ENCODE measurements around the gene BCL7A. TPM values are rescaled to one million over a fixed set of nuclear protein-coding genes. Genes with fewer than 3 reads are reported as not detected.
A peak's percentile ranks its signal among the peaks of the same experiment; 100 is the strongest.

BCL7A gene
- polyA plus RNA-seq, 2 of the 4 experiments (the other 2 are of a cell fraction): 9.2 to 9.4 TPM

- no peak overlapping the region for H3K4me3 ChIP-seq
- no peak for DNase-seq (ENCODE audit: low read depth in 1 of 2, low spot score in 1 of 2)
- no peak for ATAC-seq
- WGBS (ENCODE audit: missing lambda C conversion rate): 83% methylated on average over 6 of the region's 6 CpGs
- ChIA-PET POLR2A (no interaction called here), CTCF (interaction anchor here (0.6 to 2.2 kb wide), 5 partner anchors 9 to 324 kb away, joined by 3 to 8 read pairs (median 4); partner anchors contain the start of gene BCL7A)
- no peaks in the 10 kb centered on the region for H3K9me3 ChIP-seq
- FAIRE-seq: no peak
- no peak overlapping the region for H3K4me2 ChIP-seq
- H3K27ac ChIP-seq: no peak overlapping the region
- TF ChIP-seq ZFP36 (IDR thresholded peaks at IDR 0.05; ENCODE audit: borderline replicate concordance, partially characterized antibody): peak; percentile 46
- no peak for TF ChIP-seq NFE2L2 (conservative IDR thresholded peaks at IDR 0.05; ENCODE audit: low read length)
- H3K4me1 ChIP-seq: no peaks in the 10 kb centered on the region
Measured at GRCh38 chr12:122012184-122012583, 9.5 kb upstream of the BCL7A start.

DNA sequence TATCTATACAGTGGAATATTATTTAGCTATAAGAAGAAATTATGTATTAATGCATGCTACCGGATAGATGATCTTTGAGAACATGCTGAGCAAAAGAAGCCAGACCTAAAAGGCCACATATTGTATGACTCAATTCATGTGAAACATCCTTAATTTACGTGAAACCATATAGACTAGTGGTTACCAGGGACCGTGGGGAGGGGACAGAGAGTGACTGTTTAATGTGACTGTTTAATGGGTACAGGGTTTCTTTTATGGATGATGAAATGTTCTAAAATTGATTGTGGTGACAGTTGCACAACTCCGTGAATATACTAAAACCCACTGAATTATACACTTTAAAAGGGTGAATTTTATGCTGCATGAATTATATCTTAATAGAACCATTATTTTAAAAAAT, 8.5 kb upstream of the BCL7A start:
- Histone ChIP-seq H3K9me3 (0 out of 3 replicates have a peak, but pooled peaks cover 2% of the 10 kb centered on the region), H3K4me2 (no peak overlapping the region), H3K4me3 (no peak overlapping the region), H3K27ac (no peak overlapping the region), H3K4me1 (no peaks in the 10 kb centered on the region)
- FAIRE-seq: no peak
- WGBS (ENCODE audit: missing lambda C conversion rate): 87% methylated on average over 4 of the region's 4 CpGs
- ATAC-seq: no peak
- DNase-seq (ENCODE audit: low read depth in 1 of 2, low spot score in 1 of 2): no peak
- CTCF ChIA-PET: interaction anchor here (1.4 to 1.9 kb wide), 2 partner anchors 97 to 110 kb away, joined by 4 read pairs; no protein-coding TSS in a partner anchor
- POLR2A ChIA-PET: no interaction called here
- TF ChIP-seq CEBPB (IDR thresholded peaks at IDR 0.05) (no peak), ZSCAN20 (CRISPR knock-in tag; IDR thresholded peaks at IDR 0.05) (no peak)

GRCh38 chr12:122013791-122014590, 7.7 kb upstream of the BCL7A start:
- ChIA-PET CTCF (interaction anchor here (1.4 kb wide), 1 partner anchor 109 kb away, joined by 4 read pairs; no protein-coding TSS in a partner anchor), POLR2A (no interaction called here)
- Histone ChIP-seq H3K9me3 (peaks cover 9% of the 10 kb centered on the region; the same call in 1 of the 3 replicates), H3K4me3 (no peak overlapping the region), H3K4me2 (no peak overlapping the region), H3K27ac (no peak overlapping the region), H3K4me1 (no peaks in the 10 kb centered on the region)
- DNase-seq (ENCODE audit: low read depth in 1 of 2, low spot score in 1 of 2): no peak
- ATAC-seq: no peak
- WGBS (ENCODE audit: missing lambda C conversion rate): 86% methylated on average over 19 of the region's 19 CpGs
- FAIRE-seq: no peak
- TF ChIP-seq SREBF2 (IDR thresholded peaks at IDR 0.05) (no peak), CHD2 (IDR thresholded peaks at IDR 0.05; ENCODE audit: low read length, partially characterized antibody) (no peak), RAD21 (conservative IDR thresholded peaks at IDR 0.05 in 1 of 2, IDR thresholded peaks at IDR 0.05 in 1 of 2) (no peak), CHD4 (IDR thresholded peaks at IDR 0.05; ENCODE audit: borderline replicate concordance) (no peak), MAFK (IDR thresholded peaks at IDR 0.05; ENCODE audit: partially characterized antibody) (no peak), ESRRA (IDR thresholded peaks at IDR 0.05; ENCODE audit: borderline replicate concordance, low read length) (no peak), RARB (CRISPR knock-in tag; IDR thresholded peaks at IDR 0.05) (no peak), FOSL2 (IDR thresholded peaks at IDR 0.05) (no peak), FOSL2 (CRISPR knock-in tag; IDR thresholded peaks at IDR 0.05) (no peak), SMC3 (IDR thresholded peaks at IDR 0.05) (no peak), POLR2AphosphoS2 (conservative IDR thresholded peaks at IDR 0.05; ENCODE audit: low read length) (no peak), JUNB (IDR thresholded peaks at IDR 0.05) (no peak), RFX5 (IDR thresholded peaks at IDR 0.05) (no peak)
- TF ChIP-seq, protein P1, sequence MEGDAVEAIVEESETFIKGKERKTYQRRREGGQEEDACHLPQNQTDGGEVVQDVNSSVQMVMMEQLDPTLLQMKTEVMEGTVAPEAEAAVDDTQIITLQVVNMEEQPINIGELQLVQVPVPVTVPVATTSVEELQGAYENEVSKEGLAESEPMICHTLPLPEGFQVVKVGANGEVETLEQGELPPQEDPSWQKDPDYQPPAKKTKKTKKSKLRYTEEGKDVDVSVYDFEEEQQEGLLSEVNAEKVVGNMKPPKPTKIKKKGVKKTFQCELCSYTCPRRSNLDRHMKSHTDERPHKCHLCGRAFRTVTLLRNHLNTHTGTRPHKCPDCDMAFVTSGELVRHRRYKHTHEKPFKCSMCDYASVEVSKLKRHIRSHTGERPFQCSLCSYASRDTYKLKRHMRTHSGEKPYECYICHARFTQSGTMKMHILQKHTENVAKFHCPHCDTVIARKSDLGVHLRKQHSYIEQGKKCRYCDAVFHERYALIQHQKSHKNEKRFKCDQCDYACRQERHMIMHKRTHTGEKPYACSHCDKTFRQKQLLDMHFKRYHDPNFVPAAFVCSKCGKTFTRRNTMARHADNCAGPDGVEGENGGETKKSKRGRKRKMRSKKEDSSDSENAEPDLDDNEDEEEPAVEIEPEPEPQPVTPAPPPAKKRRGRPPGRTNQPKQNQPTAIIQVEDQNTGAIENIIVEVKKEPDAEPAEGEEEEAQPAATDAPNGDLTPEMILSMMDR (IDR thresholded peaks at IDR 0.05): no peak
- TF ChIP-seq, protein P2, sequence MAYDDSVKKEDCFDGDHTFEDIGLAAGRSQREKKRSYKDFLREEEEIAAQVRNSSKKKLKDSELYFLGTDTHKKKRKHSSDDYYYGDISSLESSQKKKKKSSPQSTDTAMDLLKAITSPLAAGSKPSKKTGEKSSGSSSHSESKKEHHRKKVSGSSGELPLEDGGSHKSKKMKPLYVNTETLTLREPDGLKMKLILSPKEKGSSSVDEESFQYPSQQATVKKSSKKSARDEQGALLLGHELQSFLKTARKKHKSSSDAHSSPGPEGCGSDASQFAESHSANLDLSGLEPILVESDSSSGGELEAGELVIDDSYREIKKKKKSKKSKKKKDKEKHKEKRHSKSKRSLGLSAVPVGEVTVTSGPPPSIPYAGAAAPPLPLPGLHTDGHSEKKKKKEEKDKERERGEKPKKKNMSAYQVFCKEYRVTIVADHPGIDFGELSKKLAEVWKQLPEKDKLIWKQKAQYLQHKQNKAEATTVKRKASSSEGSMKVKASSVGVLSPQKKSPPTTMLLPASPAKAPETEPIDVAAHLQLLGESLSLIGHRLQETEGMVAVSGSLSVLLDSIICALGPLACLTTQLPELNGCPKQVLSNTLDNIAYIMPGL (CRISPR knock-in tag; IDR thresholded peaks at IDR 0.05; ENCODE audit: borderline replicate concordance): no peak
- TF ChIP-seq, protein P3, sequence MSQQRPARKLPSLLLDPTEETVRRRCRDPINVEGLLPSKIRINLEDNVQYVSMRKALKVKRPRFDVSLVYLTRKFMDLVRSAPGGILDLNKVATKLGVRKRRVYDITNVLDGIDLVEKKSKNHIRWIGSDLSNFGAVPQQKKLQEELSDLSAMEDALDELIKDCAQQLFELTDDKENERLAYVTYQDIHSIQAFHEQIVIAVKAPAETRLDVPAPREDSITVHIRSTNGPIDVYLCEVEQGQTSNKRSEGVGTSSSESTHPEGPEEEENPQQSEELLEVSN (IDR thresholded peaks at IDR 0.05; ENCODE audit: borderline replicate concordance, low read depth): no peak

All from A549 (cell line).